SIG-M5 (cell line): ENCODE data around the gene BRCA1.
"Not testable (repeated sequence)": the region's sequence is repeated elsewhere in the genome, so short reads cannot be mapped to it uniquely, and the experiment has no call there.

Source experiments
- DNase-seq: peaks from one replicate; lab custom pipeline; 2025; lab: John Stamatoyannopoulos, UW

The BRCA1 gene

DNA sequence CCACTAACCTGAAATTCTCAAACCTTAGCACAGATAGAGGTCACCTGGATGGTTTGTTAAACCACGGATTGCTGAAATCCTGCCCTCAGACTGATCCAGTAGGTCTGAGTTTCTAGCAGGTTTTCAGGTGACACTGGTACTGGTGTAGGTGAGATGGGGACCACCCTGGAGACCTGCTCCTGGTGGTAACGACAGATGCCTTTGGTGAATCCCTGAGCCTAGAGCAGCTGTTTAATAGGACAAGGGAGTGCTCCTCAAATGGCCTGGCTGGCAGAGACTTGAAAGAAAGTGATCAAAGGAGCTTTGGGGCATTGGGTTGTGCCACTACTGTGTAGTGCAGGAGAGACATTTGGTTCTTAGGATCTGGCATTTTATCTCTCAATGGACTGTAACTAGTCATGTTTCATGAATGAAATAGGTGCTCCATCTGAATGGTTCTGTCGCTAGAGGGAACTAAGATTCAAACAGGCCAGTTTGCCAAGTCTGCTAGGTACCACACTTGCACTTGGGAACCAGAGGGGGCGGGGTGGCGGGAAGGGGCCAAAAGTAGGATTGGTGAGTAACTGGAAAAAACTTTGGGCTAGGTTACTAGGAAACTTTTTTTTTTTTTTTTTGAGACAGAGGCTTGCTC is 121.5 kb downstream of the BRCA1 start:
- no peak for DNase-seq

DNA sequence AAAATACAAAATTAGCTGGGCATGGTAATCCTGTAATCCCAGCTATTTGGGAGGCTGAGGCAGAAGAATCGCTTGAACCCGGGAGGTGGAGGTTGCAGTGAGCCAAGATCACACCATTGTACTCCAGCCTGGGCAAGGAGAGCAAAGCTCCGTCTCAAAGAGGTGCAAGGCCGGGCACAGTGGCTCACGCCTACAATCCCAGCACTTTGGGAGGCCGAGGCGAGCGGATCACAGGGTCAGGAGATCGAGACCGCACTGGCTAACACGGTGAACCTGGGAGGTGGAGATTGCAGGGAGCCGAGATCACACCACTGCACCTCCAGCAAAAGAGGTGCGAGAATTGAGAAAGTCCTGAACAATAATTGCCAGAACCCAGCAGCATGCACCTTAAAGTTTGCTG is 124.3 kb downstream of the BRCA1 start:
- not testable (repeated sequence) for DNase-seq

DNA sequence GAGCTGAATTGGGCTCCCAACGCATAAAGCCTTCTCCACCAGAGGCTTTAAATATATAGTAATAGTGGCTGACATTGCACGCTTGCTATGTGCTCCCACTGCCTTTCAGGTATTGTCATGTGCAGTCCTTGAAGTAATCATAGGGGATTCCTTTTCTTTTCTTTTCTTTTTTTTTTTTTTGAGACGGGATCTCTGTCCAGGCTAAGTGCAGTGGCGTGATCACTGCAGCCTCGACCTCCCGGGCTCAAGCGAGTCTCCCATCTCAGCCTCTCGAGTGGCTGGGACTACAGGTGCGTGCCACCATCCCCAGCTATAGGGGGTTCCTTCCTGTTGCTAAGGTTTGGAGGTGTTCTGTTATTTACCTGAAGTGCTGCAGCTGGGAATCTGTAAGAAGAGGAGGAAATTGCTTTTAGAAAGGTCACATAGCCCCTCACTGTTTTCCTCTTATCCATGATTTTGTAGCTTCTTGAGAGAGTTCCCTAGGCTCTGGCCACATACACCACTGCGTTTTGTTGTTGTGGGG is 126.1 kb downstream of the BRCA1 start:
- no peak for DNase-seq

DNA sequence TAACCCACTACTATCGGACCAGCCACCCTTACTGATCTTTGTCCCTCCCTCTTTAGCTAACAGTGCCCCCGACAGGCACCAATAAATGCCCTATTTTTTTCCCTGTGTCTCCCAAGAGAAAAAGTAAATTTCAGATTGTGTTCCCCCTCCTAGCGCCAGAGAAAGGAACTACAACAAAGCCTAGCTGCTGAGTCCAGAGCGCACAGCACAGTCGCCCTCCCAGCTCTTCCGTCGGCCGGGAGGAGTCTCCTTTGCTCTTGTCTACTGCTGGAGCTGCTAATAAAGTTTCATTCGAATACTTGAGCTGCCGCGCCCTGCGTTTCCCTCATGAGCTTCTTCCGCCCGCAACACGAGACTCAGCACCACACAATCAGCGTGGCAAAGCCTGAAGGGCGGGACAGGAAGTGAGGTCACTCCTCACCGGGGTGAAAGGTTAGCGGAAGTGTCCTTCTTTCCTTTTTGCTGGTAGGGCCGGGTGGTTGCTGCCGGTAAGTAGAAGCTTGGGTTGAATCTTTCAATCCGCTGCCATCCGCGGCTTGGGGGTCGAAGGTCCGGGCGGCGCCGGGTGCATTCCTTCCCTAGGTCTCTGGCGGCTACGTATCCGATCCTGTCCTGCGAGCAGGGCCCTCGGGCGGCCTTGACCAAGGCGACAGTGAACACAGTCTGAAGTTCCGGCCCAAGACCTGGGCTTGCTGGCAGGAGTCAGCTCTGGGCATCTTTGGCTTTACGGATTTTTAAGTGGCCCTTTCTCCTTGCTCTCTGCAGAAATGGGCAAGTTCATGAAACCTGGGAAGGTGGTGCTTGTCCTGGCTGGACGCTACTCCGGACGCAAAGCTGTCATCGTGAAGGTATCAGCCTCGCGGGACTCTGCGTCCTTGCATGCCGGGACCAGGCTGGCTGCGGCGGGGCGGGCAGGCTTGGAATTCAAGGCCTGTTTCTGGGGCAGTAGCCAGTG is 126.9 kb downstream of the BRCA1 start, which contains the start of gene RPL27:
Gene RPL27, plus strand, starts transcription at position 436 of the 955 bp plus-strand sequence. Its CDS starts 332 bp downstream, at position 768.
- DNase-seq: peak; percentile 99

DNA sequence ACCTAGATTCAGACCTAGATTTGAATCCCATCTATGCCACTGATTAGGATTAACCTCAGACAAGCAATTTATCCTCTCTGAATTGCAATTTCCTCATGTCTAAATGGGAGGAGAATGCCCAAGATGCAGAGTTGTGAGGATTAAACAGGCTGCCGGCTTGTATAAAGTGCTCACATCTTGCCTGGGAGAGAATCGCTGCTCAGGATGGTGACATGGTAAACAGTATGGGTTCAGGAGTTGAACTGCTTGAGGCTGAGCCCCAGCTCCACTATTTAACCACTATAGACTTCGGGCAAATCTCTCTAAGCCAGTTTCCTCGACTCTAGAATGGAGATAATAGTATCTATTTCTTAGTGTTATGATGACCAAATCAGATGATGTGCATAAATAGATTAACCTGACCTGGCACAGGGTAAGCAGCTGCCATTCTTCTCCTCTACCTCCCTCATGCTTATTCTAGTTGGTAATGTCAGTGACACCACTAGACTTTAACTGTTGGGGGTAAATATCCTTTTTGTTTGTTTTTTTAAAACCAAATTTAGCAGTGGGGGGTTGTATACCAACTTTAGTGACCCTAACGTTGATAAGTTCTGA is 127.7 kb downstream of the BRCA1 start:
- no peak for DNase-seq
